Body of pancreas (tissue), 4 donors: ENCODE results near the gene PROZ.

ENCODE experiments used
- CTCF ChIP-seq, 7 experiments: fragments of 450-650 bp in 4 of 7; fragments of 200-600 bp in 3 of 7; sonication (generic) in 3 of 7; IDR thresholded peaks; one replicate each; pipeline ENCODE4 v1.5.1; 2016 to 2019; ENCODE audit warnings: antibody characterized with exemption in 7 of 7
- POLR2A ChIP-seq, 3 donors: fragments of 450-650 bp; IDR thresholded peaks; one replicate each; pipeline ENCODE4 v1.6.1; 2016; ENCODE audit warnings: antibody characterized with exemption in 3 of 3, mild to moderate bottlenecking in 2 of 3

GRCh38 chr13:113192902-113193301 lies 34.5 kb downstream of the PROZ start:
- TF ChIP-seq CTCF (IDR thresholded peaks at IDR 0.05) (no peak), POLR2A (IDR thresholded peaks at IDR 0.05) (no peak)
